Stimulated activated CD4-positive, alpha-beta T cell treated with anti-CD3 and anti-CD28 coated beads, TNF-alpha, amount 100 ng/mL, for 1 hour (primary cell): ENCODE measurements around the gene PUS3.

Experiments used
- DNase-seq, 3 donors: peaks; one replicate each; pipeline ENCODE4 v3.0.0-alpha.2; 2020; ENCODE audit warnings: low read depth in 3 of 3, low spot score in 1 of 3

PUS3 gene

GRCh38 chr11:125941619-125942611 lies 38.9 kb upstream of the PUS3 start:
- peak in 1 of 3 donors; percentile 39 for DNase-seq

GRCh38 chr11:125941267-125941618 lies 38.2 kb upstream of the PUS3 start:
- no peak for DNase-seq

GRCh38 chr11:125940145-125940544 lies 37.1 kb upstream of the PUS3 start:
- no peak for DNase-seq

GRCh38 chr11:125939081-125939521 lies 36.1 kb upstream of the PUS3 start:
- no peak for DNase-seq

GRCh38 chr11:125938418-125938817 lies 35.4 kb upstream of the PUS3 start:
- no peak for DNase-seq

GRCh38 chr11:125935618-125936199 lies 32.7 kb upstream of the PUS3 start:
- no peak for DNase-seq

- no peak for DNase-seq
Observed at GRCh38 chr11:125935056-125935455, 32.0 kb upstream of the PUS3 start.

- DNase-seq = no peak
Observed at GRCh38 chr11:125934473-125934872, 31.5 kb upstream of the PUS3 start.

- DNase-seq = no peak
Observed at GRCh38 chr11:125933030-125933813, 30.2 kb upstream of the PUS3 start.

- no peak for DNase-seq
Observed at GRCh38 chr11:125932301-125932700, 29.3 kb upstream of the PUS3 start.

GRCh38 chr11:125931668-125932067 lies 28.7 kb upstream of the PUS3 start:
- DNase-seq = no peak

- no peak for DNase-seq
Observed at GRCh38 chr11:125931116-125931515, 28.1 kb upstream of the PUS3 start.

- DNase-seq = no peak
Observed at GRCh38 chr11:125930076-125930450, 27.1 kb upstream of the PUS3 start.

GRCh38 chr11:125929445-125930075 lies 26.6 kb upstream of the PUS3 start:
- DNase-seq = no peak

- no peak for DNase-seq
Observed at GRCh38 chr11:125926682-125927081, 23.7 kb upstream of the PUS3 start.

GRCh38 chr11:125925804-125926203 lies 22.8 kb upstream of the PUS3 start:
- DNase-seq = no peak

GRCh38 chr11:125925247-125925740 lies 22.3 kb upstream of the PUS3 start:
- no peak for DNase-seq

- no peak for DNase-seq
Observed at GRCh38 chr11:125924384-125925007, 21.5 kb upstream of the PUS3 start.

GRCh38 chr11:125923633-125924032 lies 20.6 kb upstream of the PUS3 start:
- no peak for DNase-seq

GRCh38 chr11:125923012-125923579 lies 20.1 kb upstream of the PUS3 start:
- peak in 2 of 3 donors; percentile 11 to 34 for DNase-seq
